ENCODE measurements around the gene ABCC8. TPM values are rescaled to one million over a fixed set of nuclear protein-coding genes. Genes with fewer than 3 reads are reported as not detected.

ABCC8 gene
- total RNA-seq, 1 experiment from 2014 or later = 0.32 TPM

DNA sequence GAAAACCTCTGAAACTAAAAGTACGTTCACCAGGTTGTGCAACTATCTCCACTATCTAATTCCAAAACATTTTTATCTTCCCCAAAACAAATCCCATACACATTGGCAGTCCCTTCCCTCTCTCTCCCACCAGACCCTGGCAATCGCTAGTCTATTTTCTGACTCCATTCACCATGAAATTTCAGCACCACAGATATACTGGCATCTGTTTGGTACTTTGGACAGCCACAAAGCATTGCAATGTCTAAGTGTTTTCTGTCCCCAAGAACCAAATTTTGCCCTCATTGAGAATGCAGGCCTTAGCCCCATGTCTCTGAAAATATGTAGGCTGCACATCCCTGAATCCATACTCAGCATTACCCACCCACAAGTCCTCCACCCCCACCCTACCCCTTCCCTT, 60.2 kb downstream of the ABCC8 start:
- DNase-seq (ENCODE audit: low read depth, low spot score) = no peak
- in situ Hi-C loops (cut with HindIII; ENCODE audit: low pct_unique_long_range_greater_than_20kb, low sequenced_read_pairs) = no loop called here

DNA sequence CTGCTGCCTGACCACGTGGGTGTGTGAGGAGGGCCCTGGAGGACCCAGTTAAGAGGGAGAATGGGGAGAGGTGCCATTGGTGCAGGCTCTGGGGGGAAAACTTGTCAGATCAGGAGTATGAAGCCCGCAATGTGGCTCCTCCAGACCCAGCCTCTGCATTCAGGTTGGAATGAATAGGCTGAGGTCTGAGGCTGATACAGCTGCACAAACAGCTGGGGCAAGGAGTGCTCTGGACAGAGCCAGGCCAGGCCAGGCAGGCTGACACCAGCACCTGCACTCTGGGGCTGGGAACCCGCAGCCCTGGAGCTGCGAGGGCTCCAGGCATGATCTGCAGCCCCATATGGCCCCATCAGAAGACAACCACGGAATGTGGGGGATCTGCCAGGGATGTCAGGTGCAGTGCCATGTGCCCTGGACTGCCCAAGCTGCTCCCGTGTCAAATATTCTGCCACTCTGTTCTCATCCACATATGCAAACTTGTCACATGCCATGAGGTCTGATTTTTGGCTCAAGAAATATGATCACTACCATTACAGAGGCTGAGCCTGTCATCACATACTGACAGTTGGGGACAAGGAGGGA, 61.0 kb downstream of the ABCC8 start:
- DNase-seq (ENCODE audit: low read depth, low spot score) = no peak
- in situ Hi-C loops (cut with HindIII; ENCODE audit: low pct_unique_long_range_greater_than_20kb, low sequenced_read_pairs) = no loop called here

DNA sequence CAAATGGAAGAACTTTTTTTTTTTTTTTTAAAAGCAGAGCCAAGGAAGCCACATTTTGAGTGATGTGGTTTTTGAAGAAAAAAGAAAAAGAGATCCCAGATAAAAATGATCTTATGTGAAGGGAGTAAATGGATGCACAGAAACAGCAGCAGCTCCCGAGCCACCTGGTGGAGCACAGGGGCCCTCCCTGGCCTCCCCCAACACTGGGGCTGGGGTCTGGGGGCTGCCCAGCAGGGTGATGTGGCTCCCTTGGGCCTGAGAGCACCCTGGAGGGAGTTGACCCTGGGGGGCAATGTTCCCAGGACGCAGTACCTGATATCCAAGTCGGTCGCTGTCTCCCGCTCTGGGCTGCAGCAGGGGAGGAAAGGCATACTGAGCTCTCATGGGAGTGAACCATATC, 61.7 kb downstream of the ABCC8 start:
- no peak for DNase-seq (ENCODE audit: low read depth, low spot score)
- in situ Hi-C loops (cut with HindIII; ENCODE audit: low pct_unique_long_range_greater_than_20kb, low sequenced_read_pairs) = no loop called here

DNA sequence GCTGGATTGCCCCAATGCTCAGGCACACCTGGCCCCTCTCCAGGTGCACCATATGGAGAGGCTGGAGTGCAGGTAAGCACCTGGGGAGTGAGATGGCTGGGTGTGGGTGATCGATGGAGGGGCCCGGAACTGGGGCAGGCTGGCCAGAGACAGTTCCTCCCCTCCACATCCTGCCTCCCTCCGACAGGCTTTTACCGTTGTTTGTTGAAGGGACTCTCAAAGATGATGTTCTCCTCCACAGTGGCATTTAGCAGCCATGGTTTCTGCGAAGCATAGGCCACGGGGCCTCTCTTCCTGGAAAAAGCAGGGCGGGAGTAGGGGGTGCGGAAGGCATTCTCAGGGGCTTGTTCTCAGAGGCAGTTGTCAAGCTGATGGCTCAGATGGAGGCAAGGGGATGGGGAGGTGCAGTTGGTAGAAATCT, 62.3 kb downstream of the ABCC8 start:
- in situ Hi-C loops (cut with HindIII; ENCODE audit: low pct_unique_long_range_greater_than_20kb, low sequenced_read_pairs) = no loop called here
- DNase-seq (ENCODE audit: low read depth, low spot score) = no peak

DNA sequence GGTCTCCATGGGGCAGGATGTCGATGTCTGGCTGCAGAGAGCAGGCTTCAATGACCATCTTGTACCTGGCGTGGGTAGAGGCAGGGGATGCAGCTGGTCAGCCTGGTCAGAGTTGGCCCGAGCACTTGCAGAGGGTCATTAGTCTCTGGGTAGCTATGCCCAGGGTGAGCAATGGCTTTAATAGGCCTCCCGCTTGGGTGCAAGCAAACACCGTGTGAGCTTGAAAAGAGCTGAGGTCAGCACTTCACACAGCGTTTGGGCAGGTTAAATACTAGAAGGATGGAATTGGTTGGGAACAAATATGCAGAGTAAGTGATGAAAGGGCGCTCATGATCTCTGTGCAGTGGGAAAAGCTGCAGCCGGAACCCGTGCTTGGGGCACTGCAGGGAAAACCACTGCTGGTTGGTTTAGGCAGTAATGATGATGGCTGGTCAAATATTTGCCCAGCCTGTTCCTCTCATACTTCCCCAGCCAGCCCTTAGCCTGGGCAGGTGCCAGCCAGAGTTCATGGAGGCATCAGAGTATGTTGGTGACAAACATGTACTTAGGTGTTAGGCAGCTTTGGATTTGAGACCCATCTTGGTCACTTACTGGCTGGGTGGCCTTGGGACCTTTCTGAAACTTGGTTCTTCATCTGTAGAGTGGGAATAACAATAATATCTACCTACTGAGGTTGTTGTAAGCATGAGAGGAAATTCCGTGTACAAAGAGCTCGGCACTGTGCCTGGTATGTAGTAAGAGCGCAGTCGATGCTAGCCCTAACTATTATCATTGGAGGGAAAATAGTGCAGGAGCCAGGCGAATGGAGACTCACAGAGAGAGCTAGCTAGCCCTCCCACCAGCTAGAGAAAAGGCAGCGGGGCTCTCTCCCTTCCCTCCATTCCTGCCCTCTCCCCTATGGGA, 63.0 kb downstream of the ABCC8 start:
- no peak for DNase-seq (ENCODE audit: low read depth, low spot score)
- in situ Hi-C loops (cut with HindIII; ENCODE audit: low pct_unique_long_range_greater_than_20kb, low sequenced_read_pairs) = no loop called here

DNA sequence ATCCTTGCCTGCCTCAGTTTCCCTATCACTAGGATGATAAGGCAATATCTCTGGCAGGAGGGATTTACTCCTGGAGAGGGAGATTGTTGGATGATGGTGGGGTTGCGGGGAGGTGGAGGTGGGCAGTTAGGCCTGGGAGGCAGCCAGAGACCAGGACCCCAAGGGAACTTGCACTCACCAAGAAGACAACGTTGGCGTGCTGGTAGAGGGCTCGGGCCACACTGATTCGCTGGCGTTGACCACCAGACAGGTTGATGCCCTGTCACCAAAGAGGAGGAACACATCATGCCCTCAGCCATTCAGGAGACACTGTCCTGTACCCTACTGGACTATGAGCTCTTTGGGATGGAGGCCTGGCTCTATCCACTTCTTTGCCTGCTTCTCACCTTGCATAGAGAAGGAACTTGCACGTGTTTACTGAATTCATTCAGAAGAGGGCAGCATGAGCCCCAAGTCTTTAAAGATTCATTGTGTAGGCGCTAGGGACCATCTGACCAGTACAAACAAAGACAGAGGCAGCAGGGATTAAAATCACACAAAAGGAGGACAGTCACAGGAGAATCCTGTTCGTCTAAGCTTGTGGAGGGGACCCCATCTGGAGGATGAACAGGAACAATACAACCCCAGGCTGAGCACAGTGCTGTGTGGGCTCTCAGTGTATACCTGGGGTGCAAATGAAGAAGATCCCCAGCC, 64.0 kb downstream of the ABCC8 start:
- in situ Hi-C loops (cut with HindIII; ENCODE audit: low pct_unique_long_range_greater_than_20kb, low sequenced_read_pairs) = no loop called here
- no peak for DNase-seq (ENCODE audit: low read depth, low spot score)

DNA sequence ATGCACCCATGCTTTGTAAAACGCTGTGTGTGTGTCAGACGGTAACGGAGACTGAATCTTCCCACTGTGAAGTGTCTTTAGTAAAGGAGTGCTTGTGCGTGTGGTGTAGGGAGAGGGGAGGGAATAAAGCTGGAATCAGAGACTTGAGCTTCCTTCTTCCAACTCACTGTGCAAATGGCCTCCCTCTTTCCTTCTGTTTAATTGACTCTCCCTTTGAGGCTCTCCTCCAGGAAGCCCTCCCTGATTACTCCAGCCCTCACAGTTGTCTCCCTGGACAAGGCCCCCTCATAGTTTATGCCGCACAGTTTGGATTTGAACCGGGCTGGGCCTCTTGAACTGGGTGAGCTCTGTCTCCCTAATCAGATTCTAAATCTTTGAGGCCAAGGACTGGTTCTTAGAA, 65.2 kb downstream of the ABCC8 start:
- in situ Hi-C loops (cut with HindIII; ENCODE audit: low pct_unique_long_range_greater_than_20kb, low sequenced_read_pairs) = no loop called here
- DNase-seq (ENCODE audit: low read depth, low spot score) = no peak

DNA sequence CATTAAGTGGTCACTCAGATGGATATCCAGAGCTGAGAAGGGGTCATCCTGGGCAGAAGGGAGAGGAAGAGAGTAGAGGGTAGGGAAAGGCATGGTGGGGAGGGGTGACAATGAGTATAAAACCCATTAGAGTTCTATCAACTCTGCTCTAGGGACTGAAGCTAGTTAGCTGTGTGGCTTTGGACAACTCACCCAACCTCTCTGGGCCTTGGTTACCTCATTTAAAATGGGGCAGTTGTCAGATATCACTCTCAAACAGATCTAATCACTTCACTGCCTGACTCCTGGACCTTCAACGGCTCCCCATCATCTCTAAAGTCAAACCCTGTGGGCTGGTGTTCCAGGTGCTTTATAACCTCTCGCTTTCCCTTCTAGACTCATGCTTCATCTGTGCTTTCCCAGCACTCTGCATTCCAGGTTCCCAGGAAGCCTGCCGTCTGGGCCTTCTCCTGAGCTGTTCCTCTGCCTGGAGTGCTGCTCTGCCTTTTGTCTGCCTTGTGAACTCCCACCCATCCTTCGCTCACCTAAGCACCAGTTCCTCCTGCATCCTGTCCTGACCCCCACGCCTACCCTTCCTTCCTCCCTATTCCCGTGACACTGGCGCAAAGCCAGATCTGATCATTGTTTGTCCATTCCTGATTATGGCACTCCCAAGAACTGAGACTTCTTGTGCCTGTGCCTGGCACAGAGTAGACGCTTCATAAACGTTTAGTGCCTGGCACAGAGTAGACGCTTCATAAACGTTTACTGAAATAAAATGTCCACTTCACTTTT, 65.9 kb downstream of the ABCC8 start:
- DNase-seq (ENCODE audit: low read depth, low spot score) = no peak
- in situ Hi-C loops (cut with HindIII; ENCODE audit: low pct_unique_long_range_greater_than_20kb, low sequenced_read_pairs) = no loop called here

DNA sequence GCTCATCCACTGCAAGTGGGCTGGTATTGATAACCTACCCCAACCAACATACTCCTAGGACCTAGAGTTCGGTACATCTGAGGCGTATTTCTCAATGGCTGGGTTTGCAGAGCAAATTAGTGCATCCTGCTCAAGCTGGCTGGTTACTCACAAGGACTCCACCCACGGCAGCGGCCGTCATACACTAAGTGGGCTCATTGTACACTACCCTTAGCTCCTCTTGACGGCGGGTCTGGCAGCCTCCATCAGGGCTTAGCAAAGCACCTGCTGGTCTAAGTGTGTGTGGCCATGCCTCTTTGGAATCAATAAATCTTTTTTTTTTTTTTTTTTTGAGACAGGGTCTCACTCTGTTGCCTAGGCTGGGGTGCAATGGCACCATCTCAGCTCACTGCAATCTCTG, 68.0 kb downstream of the ABCC8 start:
- in situ Hi-C loops (cut with HindIII; ENCODE audit: low pct_unique_long_range_greater_than_20kb, low sequenced_read_pairs) = no loop called here
- no peak for DNase-seq (ENCODE audit: low read depth, low spot score)

DNA sequence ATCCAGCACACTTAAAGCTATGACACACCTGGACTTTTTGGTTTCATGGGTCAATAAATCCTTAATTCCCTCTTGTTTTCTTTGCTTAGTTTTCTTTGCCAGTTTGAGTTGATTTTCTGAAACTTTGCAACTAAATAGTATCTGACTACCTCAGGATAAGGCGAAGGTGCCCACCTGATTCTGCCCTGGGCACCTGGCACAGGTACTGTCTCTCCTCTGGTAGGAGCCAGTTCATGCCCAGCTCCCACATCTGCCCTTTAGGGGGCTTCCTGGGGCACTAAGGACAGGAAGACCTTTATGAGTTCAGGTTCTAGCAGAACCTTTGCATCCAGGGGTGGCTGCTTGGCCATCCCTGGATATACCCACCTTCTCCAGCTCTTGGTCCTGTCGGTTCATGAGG, 68.6 kb downstream of the ABCC8 start:
- in situ Hi-C loops (cut with HindIII; ENCODE audit: low pct_unique_long_range_greater_than_20kb, low sequenced_read_pairs) = no loop called here
- DNase-seq (ENCODE audit: low read depth, low spot score) = no peak

DNA sequence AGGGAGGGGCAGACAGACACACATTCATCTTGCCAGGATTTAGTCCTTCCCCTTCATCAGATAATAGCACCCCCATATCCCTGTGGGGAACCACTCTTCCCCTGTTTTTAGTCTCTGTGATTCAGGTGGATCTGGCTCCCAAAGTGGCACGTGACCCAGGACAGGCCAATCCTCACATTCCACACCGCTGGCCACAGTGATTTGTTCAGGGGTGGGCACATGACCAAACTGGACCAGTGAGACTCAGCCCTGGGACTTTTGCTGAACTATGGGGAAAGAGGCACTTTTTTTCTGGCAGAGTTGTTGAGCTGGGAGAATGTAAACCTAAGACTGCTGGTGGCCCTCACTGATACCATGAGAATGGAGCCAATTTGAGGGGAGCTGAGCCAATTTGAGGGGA, 69.1 kb downstream of the ABCC8 start:
- in situ Hi-C loops (cut with HindIII; ENCODE audit: low pct_unique_long_range_greater_than_20kb, low sequenced_read_pairs) = no loop called here
- peak; percentile 22 for DNase-seq (ENCODE audit: low read depth, low spot score)

DNA sequence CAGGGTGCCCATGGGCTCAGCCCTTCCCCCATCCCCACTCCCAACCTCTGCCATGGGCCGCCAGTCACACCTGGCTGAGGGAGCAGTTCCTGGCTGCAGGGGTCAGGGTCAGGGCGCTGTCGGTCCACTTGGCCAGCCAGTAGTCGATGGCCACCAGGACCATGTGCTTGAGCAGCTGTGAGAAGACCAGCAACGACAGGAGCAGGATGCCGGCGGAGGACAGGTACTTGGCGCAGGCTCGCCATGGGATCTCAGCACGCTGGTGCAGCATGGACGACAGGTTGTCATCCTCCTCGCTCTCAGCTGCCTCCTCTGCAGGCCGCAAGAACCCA, 69.9 kb downstream of the ABCC8 start:
- in situ Hi-C loops (cut with HindIII; ENCODE audit: low pct_unique_long_range_greater_than_20kb, low sequenced_read_pairs) = no loop called here
- no peak for DNase-seq (ENCODE audit: low read depth, low spot score)

DNA sequence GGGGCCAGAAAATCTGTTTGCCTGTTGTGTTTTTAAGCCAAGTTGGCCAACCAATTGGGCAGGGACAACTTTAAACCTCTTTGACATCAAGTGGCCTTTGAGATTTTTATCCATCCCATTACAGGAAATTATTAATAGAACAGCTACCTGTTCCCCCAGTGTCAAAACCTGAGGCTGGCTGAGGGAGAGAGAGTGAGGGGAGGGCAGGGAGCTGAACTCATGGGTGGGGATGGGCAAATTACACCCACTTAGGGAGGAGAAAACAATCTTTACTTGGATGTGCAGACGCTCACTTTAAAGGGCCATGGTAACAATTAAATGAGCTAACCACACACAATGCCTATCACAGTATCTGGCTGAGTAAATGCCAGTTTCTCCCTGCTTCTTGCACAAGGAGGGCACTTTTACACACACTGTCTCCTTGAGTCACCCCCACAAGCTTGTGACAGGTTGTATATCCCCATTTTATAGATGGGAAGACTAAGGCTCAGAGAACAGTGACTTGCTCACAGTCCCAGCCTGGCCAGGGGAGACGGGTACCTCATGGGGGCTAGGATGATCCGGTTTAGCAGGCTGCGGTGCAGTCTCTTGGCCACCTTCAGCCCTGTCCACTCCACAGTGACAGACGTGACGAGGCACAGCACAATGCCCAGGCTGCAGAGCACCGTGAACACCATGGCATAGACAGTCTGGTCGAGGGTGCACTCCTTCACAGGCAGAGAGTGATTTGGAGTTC, 70.4 kb downstream of the ABCC8 start:
- DNase-seq (ENCODE audit: low read depth, low spot score) = no peak
- in situ Hi-C loops (cut with HindIII; ENCODE audit: low pct_unique_long_range_greater_than_20kb, low sequenced_read_pairs) = no loop called here

DNA sequence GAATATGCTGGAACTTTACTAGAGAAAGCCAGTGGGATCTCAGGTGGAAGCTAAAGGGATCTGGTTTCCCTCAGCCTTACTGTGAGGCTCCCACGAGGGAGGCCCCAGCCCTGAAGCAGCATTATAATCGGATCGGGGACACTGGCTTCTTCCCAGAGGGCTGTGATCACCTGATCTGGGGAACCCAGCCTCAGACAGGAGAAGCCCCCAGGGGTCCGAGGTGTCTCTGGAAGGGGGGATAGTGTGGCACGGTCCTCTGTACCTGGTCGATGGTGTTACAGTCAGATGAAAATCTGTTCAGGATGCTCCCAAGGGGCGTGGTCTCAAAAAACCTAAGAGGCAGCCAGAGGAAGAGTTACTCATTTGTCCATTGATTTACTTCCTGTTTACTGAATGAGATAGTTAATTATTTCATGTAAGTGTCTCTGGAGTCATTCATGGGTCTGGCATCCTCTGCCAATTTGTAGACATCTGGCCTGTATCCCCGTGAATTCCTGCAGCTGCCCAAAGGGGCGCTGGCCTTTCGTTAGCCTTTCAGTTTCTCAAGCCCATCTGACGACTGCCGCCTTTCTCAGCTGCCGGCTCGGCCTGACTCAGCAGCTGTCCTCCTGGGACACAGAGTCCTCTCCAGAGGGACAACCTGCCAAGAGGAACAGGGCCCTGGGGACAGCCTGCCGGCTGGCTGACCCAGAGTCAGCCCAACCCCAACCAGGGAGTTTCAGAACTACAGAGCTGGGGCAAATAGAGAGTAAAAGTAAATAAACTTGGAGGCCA, 71.2 kb downstream of the ABCC8 start:
- in situ Hi-C loops (cut with HindIII; ENCODE audit: low pct_unique_long_range_greater_than_20kb, low sequenced_read_pairs) = no loop called here
- DNase-seq (ENCODE audit: low read depth, low spot score) = peak; percentile 20

DNA sequence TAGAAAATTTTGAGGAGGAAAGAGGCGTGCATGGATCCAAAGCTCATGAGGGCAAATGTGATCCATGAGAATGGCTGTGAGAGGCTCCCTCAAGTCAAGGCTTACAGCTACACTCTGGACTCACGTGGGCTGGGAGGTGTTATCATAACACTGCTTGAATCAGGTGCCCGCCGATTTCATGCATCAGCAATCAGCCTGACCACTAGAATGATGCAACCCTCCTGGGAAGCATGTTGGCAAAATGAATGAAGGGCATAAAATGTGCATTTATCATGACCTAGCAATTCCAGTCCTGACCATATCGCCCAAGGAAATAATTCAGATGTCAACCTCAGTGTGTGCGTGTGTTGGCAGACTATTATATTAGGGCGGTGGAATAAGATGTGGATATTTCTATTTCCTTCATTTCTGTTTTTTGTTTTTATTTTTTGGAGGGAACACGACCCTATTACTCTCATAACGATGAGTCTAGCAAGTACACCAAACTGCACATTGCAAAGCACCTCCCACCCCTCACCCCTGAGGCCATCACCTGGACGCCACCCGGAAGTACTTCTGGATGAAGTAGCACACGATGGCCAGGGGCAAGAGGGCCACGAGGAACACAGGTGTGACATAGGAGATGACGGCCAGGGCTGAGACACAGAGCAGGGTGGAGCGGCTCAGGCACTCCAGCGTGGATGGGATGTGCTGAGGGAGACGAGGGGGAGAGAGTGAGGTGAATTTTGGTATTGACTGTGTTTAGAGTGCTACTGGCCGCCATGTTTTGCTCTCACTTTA, 72.5 kb downstream of the ABCC8 start:
- in situ Hi-C loops (cut with HindIII; ENCODE audit: low pct_unique_long_range_greater_than_20kb, low sequenced_read_pairs) = no loop called here
- DNase-seq (ENCODE audit: low read depth, low spot score) = peak; percentile 22

DNA sequence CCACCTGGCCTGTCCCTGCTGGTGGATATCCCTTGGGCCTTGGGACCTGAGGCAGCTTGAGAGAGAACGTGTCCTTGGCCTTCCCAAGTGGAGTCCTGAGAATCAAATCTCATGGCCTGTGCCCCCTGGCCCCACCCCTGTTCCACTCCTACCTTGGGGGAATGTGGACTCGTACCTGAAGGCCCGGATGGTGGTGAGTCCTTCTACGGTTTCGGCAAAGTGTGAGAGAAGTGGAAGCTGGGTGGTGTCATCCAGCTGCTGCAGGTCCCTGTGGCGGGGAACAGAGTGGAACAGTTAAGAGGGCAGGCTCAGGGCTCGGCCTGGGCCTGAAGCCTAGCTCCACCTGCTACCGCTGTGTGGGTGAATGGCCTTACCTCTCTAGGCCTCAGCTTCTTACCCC, 74.2 kb downstream of the ABCC8 start:
- in situ Hi-C loops (cut with HindIII; ENCODE audit: low pct_unique_long_range_greater_than_20kb, low sequenced_read_pairs) = no loop called here
- no peak for DNase-seq (ENCODE audit: low read depth, low spot score)
